IMR-90 (cell line): ENCODE data around the gene CLEC16A. TPM values are rescaled to one million over a fixed set of nuclear protein-coding genes. Genes with fewer than 3 reads are reported as not detected.

ENCODE experiments used
- ATAC-seq: fragments of 200-7000 bp; cut with Tn5 transposase; 2 replicates; pipeline ENCODE4 v1.9.1; 2020; ENCODE audit warnings: low read depth, mild to moderate bottlenecking, moderate library complexity
- BruUV-seq: library from RNA; stranded (reverse); fragments of 400-500 nt; replicated peaks from 2 replicates; lab custom pipeline; 2021; lab: Mats Ljungman, UMichigan
- CTCF ChIA-PET: fragments of 300-600 bp; formaldehyde crosslinking; extraction: SDS; loops from one replicate; lab custom pipeline; 2021; ENCODE audit warnings: antibody characterized with exemption; lab: Yijun Ruan, JAX
- POLR2A ChIA-PET: fragments of 300-600 bp; sonication (Branson Sonifier 250); formaldehyde crosslinking; loops from one replicate; lab custom pipeline; 2022; ENCODE audit warnings: antibody characterized with exemption; ENCODE audit not compliant: unreplicated experiment; lab: Charles Lee
- DNase-seq: peaks from one replicate; pipeline ENCODE4 v3.0.0; 2013
- H2AFZ ChIP-seq: replicated peaks from 2 replicates; pipeline ENCODE3; 2013; ENCODE audit warnings: low read length, mild to moderate bottlenecking; ENCODE audit not compliant: poor library complexity
- H2AK5ac ChIP-seq: 2 replicates; pipeline ENCODE4 v1.6.1; 2013; ENCODE audit warnings: low read depth, low read length, inconsistent platforms
- H2AK9ac ChIP-seq: replicated peaks from 2 replicates; pipeline ENCODE3; 2013; ENCODE audit warnings: mild to moderate bottlenecking, low read depth, low read length, moderate library complexity; ENCODE audit not compliant: poor library complexity
- H2BK120ac ChIP-seq: 2 replicates; pipeline ENCODE4 v1.6.1; 2013; ENCODE audit warnings: low read depth, low read length, inconsistent platforms
- H2BK15ac ChIP-seq: 3 replicates; pipeline ENCODE4 v1.6.1; 2013; ENCODE audit warnings: low read depth, low read length, inconsistent platforms
- H2BK20ac ChIP-seq: 2 replicates; pipeline ENCODE4 v1.6.1; 2013; ENCODE audit warnings: low read depth, mild to moderate bottlenecking, inconsistent platforms, low read length, moderate library complexity
- H2BK5ac ChIP-seq: 2 replicates; pipeline ENCODE4 v1.6.1; 2013; ENCODE audit warnings: mild to moderate bottlenecking, low read depth, low read length, inconsistent platforms; ENCODE audit not compliant: poor library complexity, severe bottlenecking
- H3K14ac ChIP-seq: replicated peaks from 2 replicates; pipeline ENCODE4 v1.6.1; 2013; ENCODE audit warnings: low read depth, low read length, inconsistent platforms
- H3K18ac ChIP-seq: 2 replicates; pipeline ENCODE4 v1.6.1; 2013; ENCODE audit warnings: low read depth, low read length, control low read depth
- H3K23ac ChIP-seq: 2 replicates; pipeline ENCODE4 v1.6.1; 2013; ENCODE audit warnings: low read depth, low read length, inconsistent platforms
- H3K27ac ChIP-seq: 2 replicates; pipeline ENCODE4 v1.5.1; 2013; ENCODE audit warnings: mild to moderate bottlenecking, control low read depth, low read length; ENCODE audit not compliant: insufficient read depth
- H3K27me3 ChIP-seq: 2 replicates; pipeline ENCODE4 v1.6.1; 2013; ENCODE audit warnings: low read length; ENCODE audit not compliant: control insufficient read depth, insufficient read depth
- H3K36me3 ChIP-seq: 2 replicates; pipeline ENCODE4 v1.6.1; 2013; ENCODE audit warnings: low read length, mixed read lengths; ENCODE audit not compliant: control insufficient read depth, insufficient read depth
- H3K4ac ChIP-seq: 2 replicates; pipeline ENCODE4 v1.6.1; 2013; ENCODE audit warnings: low read depth, low read length, inconsistent platforms
- H3K4me1 ChIP-seq: 2 replicates; pipeline ENCODE4 v1.6.1; 2013; ENCODE audit warnings: low read length, mixed read lengths; ENCODE audit not compliant: control insufficient read depth, insufficient read depth
- H3K4me2 ChIP-seq: 2 replicates; pipeline ENCODE4 v1.6.1; 2013; ENCODE audit warnings: low read depth, mild to moderate bottlenecking, control low read depth, low read length, moderate library complexity
- H3K4me3 ChIP-seq: 2 replicates; pipeline ENCODE4 v1.5.1; 2013; ENCODE audit warnings: low read depth, mild to moderate bottlenecking, control low read depth, low read length, moderate library complexity; ENCODE audit not compliant: insufficient read depth
- H3K56ac ChIP-seq: 2 replicates; pipeline ENCODE4 v1.6.1; 2013; ENCODE audit warnings: low read length, inconsistent platforms; ENCODE audit not compliant: insufficient read depth; ENCODE audit errors: extremely low read depth
- H3K79me1 ChIP-seq, 2 experiments: 2 replicates each; pipeline ENCODE4 v1.6.1; 2013; ENCODE audit warnings: low read length in 2 of 2, inconsistent platforms in 1 of 2, low read depth in 1 of 2
- H3K9ac ChIP-seq: 2 replicates; pipeline ENCODE4 v1.6.1; 2013; ENCODE audit warnings: low read depth, low read length, control low read depth
- H3K9me1 ChIP-seq: 2 replicates; pipeline ENCODE4 v1.6.1; 2013; ENCODE audit warnings: low read length, inconsistent platforms; ENCODE audit not compliant: insufficient read depth
- H3K9me3 ChIP-seq: 2 replicates; pipeline ENCODE4 v1.6.1; 2013; ENCODE audit warnings: low read length; ENCODE audit not compliant: control insufficient read depth, insufficient read depth
- H4K20me1 ChIP-seq: 2 replicates; pipeline ENCODE4 v1.6.1; 2013; ENCODE audit warnings: low read length, inconsistent platforms; ENCODE audit not compliant: insufficient read depth
- H4K5ac ChIP-seq: 2 replicates; pipeline ENCODE4 v1.6.1; 2013; ENCODE audit warnings: mild to moderate bottlenecking, low read depth, low read length, control low read depth
- H4K8ac ChIP-seq, 2 experiments: 2 replicates each; pipeline ENCODE4 v1.6.1; 2013; ENCODE audit warnings: low read depth in 2 of 2, low read length in 2 of 2, control low read depth in 1 of 2, inconsistent platforms in 1 of 2
- H4K91ac ChIP-seq: 2 replicates; pipeline ENCODE4 v1.6.1; 2013; ENCODE audit warnings: low read depth, low read length, inconsistent platforms; ENCODE audit not compliant: insufficient read depth
- BHLHE40 ChIP-seq: fragments of 150-350 bp; IDR thresholded peaks from 2 replicates; pipeline ENCODE4 v1.6.1; 2016; ENCODE audit warnings: mild to moderate bottlenecking, low read depth, low read length
- CEBPB ChIP-seq: IDR thresholded peaks from 2 replicates; pipeline ENCODE4 v1.6.1; 2012; ENCODE audit warnings: low read depth, low read length, improper control_type of control experiment
- CHD1 ChIP-seq: IDR thresholded peaks from 2 replicates; pipeline ENCODE4 v1.6.1; 2012; ENCODE audit warnings: low read depth, low read length, improper control_type of control experiment
- CTCF ChIP-seq: conservative IDR thresholded peaks from 2 replicates; pipeline ENCODE4 v1.5.1; 2012; ENCODE audit warnings: mild to moderate bottlenecking, low read depth, low read length, improper control_type of control experiment
- ELK1 ChIP-seq: fragments of 150-350 bp; IDR thresholded peaks from 2 replicates; pipeline ENCODE4 v1.6.1; 2016; ENCODE audit warnings: low read depth, mild to moderate bottlenecking, low read length, moderate library complexity, borderline replicate concordance
- FOS ChIP-seq: fragments of 150-350 bp; IDR thresholded peaks from 2 replicates; pipeline ENCODE4 v1.6.1; 2016; ENCODE audit warnings: low read depth, low read length
- MAFK ChIP-seq: IDR thresholded peaks from 2 replicates; pipeline ENCODE4 v1.6.1; 2012; ENCODE audit warnings: low read depth, low read length, improper control_type of control experiment
- MAZ ChIP-seq: IDR thresholded peaks from 2 replicates; pipeline ENCODE4 v1.6.1; 2012; ENCODE audit warnings: low read depth, mild to moderate bottlenecking, low read length, improper control_type of control experiment, moderate library complexity, borderline replicate concordance
- MXI1 ChIP-seq: IDR thresholded peaks from 2 replicates; pipeline ENCODE4 v1.6.1; 2012; ENCODE audit warnings: low read depth, mild to moderate bottlenecking, low read length, moderate library complexity, borderline replicate concordance
- NFE2L2 ChIP-seq: fragments of 150-350 bp; IDR thresholded peaks from 2 replicates; pipeline ENCODE4 v1.6.1; 2016; ENCODE audit warnings: low read depth, mild to moderate bottlenecking, low read length
- POLR2A ChIP-seq: IDR thresholded peaks from 2 replicates; pipeline ENCODE4 v1.6.1; 2012; ENCODE audit warnings: mild to moderate bottlenecking, low read depth, low read length
- RAD21 ChIP-seq: IDR thresholded peaks from 2 replicates; pipeline ENCODE4 v1.6.1; 2012; ENCODE audit warnings: low read length, improper control_type of control experiment
- RCOR1 ChIP-seq: IDR thresholded peaks from 2 replicates; pipeline ENCODE4 v1.6.1; 2012; ENCODE audit warnings: mild to moderate bottlenecking, low read length, improper control_type of control experiment; ENCODE audit not compliant: insufficient replicate concordance
- RFX5 ChIP-seq: IDR thresholded peaks from 2 replicates; pipeline ENCODE4 v1.8.0; 2012; ENCODE audit warnings: low read depth, mild to moderate bottlenecking, low read length, moderate library complexity
- SMC3 ChIP-seq: fragments of 150-350 bp; IDR thresholded peaks from 2 replicates; pipeline ENCODE4 v1.6.1; 2016; ENCODE audit warnings: low read depth, mild to moderate bottlenecking, antibody characterized with exemption, low read length, moderate library complexity
- USF2 ChIP-seq: fragments of 150-350 bp; IDR thresholded peaks from 2 replicates; pipeline ENCODE4 v1.6.1; 2017; ENCODE audit warnings: mild to moderate bottlenecking, antibody characterized with exemption, low read length, low read depth
- WGBS, 2 experiments: methylation state at CpG; one replicate each; pipeline versions ENCODE4 v1.1.5 to v1.1.7; 2013; ENCODE audit warnings: missing lambda C conversion rate in 2 of 2; ENCODE audit not compliant: insufficient read length in 1 of 2; ENCODE audit errors: extremely low coverage in 2 of 2; 5-methylcytosine and 5-hydroxymethylcytosine counted together
- dilution Hi-C: fragments of 300-500 bp; cut with HindIII; formaldehyde crosslinking; loops from one replicate; pipeline ENCODE4 v1.14.3; 2018; ENCODE audit warnings: low sequenced_read_pairs; ENCODE audit not compliant: unreplicated experiment
- in situ Hi-C: fragments of 300-500 bp; cut with MboI; formaldehyde crosslinking; loops from 3 replicates; pipeline ENCODE4 v1.14.3; 2019; ENCODE audit warnings: low sequenced_read_pairs, inconsistent platforms, mixed read lengths
- intact Hi-C: fragments of 100-400 bp; cut with micrococcal nuclease; formaldehyde crosslinking; loops from 2 replicates; pipeline ENCODE4 v1.10.0; 2022
- polyA plus RNA-seq, 3 experiments: library from polyadenylated mRNA; depleted of rRNA; stranded (reverse); fragments of >200 nt; gene quantifications; 2 replicates each; pipeline ENCODE4 v1.2.3, GENCODE V29; 2012; ENCODE audit warnings: low replicate concordance in 1 of 3
- total RNA-seq: library from RNA; depleted of rRNA; stranded (reverse); fragments of >200 nt; gene quantifications from 2 replicates; pipeline ENCODE4 v1.2.3, GENCODE V29; 2012

CLEC16A gene
- total and polyA plus RNA-seq, 2 of the 4 experiments (the other 2 are of a cell fraction), result 15.9 to 16.5 TPM

GRCh38 chr16:10936272-10936984 is 7.9 kb upstream of the CLEC16A start:
- no peak overlapping the region for H3K9ac ChIP-seq
- dilution Hi-C loops, result no loop called here

More at GRCh38 chr16:10936272-10936984, 7.9 kb upstream of the CLEC16A start:
- no peak for ATAC-seq
- Histone ChIP-seq H3K18ac (no peak overlapping the region), H2BK15ac (no peak overlapping the region), H2BK20ac (no peak overlapping the region), H3K79me1 (peaks cover 52 to 92% of the 10 kb centered on the region in 2 experiments), H3K4me3 (no peak overlapping the region), H4K8ac (no peak overlapping the region), H3K36me3 (peaks cover 23% of the 10 kb centered on the region), H3K27ac (no peak overlapping the region), H4K5ac (no peak overlapping the region), H2BK120ac (no peak overlapping the region), H3K9me1 (peaks cover 40% of the 10 kb centered on the region), H2BK5ac (no peak overlapping the region), H2AK9ac (no peak overlapping the region), H3K4me1 (peaks cover 22% of the 10 kb centered on the region), H3K4me2 (no peak overlapping the region), H3K27me3 (no peaks in the 10 kb centered on the region), H2AFZ (no peak overlapping the region), H3K9me3 (no peaks in the 10 kb centered on the region), H2AK5ac (no peak overlapping the region), H4K91ac (no peak overlapping the region), H4K20me1 (peaks cover 96% of the 10 kb centered on the region), H3K56ac (no peak overlapping the region), H3K4ac (no peak overlapping the region), H3K23ac (no peak overlapping the region), H3K14ac (no peak overlapping the region)
- in situ Hi-C loops, result loop anchor here (25.0 kb wide), 1 partner anchor 1824 kb away; no protein-coding TSS in a partner anchor
- no CpG with 5 or more reads among the region's 8 CpGs for WGBS, 2 experiments
- intact Hi-C loops, result no loop called here
- BruUV-seq, result no TSS peak
- ChIA-PET POLR2A (no interaction called here), CTCF (interaction anchor here (0.6 to 1.7 kb wide), 2 partner anchors 18 to 417 kb away, joined by 5 to 8 read pairs; no protein-coding TSS in a partner anchor)
- DNase-seq, result no peak
- TF ChIP-seq MAZ, result no peak
- TF ChIP-seq CTCF, result no peak
- TF ChIP-seq RAD21, result no peak
- no peak for TF ChIP-seq SMC3
- TF ChIP-seq ELK1, result no peak
- no peak for TF ChIP-seq MXI1
- TF ChIP-seq NFE2L2, result no peak
- no peak for TF ChIP-seq CHD1
- TF ChIP-seq USF2, result no peak
- TF ChIP-seq POLR2A, result no peak
- no peak for TF ChIP-seq MAFK
- no peak for TF ChIP-seq RFX5
- TF ChIP-seq FOS, result no peak
- TF ChIP-seq CEBPB, result no peak
- TF ChIP-seq BHLHE40, result no peak
- TF ChIP-seq RCOR1, result no peak
